ENCODE data around the gene DNAJC15.

The DNAJC15 gene

GRCh38 chr13:43088093-43088511, 64.7 kb downstream of the DNAJC15 start:
- DNase-seq, result no peak

GRCh38 chr13:43089912-43090498, 66.6 kb downstream of the DNAJC15 start:
- no peak for DNase-seq

GRCh38 chr13:43094901-43095300, 71.5 kb downstream of the DNAJC15 start:
- no peak for DNase-seq

DNA sequence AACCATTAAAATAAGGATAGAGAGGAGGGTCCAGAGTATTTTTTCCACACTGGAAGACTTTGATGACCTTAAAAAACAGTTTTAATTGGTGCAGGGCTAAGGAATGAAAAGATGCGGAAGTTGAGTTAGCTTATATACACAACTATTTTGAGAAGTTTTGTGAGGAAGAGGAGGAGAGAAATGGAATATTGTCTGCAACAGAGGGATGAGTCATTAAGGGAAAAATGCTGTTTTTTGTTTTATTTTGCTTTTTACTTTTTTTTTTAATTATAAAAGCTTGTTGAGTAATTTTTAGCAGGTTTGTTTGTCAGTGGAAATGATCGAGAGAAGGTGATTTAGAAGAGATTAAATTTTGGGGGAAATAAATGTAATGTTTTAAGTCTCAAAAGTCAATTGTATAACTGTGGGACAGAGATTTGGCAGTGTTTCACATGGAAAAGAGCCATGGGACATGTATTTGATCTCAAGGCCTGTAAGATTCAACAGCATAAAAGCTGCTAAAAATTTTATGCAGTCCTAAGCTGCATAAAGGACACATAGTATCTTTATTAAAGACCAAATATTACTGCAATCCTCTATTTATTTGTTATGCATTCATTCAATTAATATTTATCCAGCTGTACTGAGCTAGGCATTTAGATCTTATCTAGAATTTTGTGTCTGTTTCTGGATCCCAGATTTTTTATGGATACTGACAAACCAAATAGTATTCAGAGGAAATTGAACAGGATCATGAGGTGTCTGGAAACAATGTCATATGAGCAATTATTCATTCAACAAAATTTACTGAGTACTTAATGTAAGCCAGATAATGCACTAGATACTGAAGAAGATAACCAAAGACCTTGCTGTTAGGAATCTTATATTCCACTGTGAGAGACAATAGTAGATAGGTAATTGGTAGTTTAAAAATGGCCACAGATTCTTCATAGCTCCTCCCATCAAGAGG, 72.7 kb downstream of the DNAJC15 start:
- no peak for DNase-seq

- DNase-seq, result no peak
Measured at GRCh38 chr13:43100667-43101066, 77.3 kb downstream of the DNAJC15 start.

DNA sequence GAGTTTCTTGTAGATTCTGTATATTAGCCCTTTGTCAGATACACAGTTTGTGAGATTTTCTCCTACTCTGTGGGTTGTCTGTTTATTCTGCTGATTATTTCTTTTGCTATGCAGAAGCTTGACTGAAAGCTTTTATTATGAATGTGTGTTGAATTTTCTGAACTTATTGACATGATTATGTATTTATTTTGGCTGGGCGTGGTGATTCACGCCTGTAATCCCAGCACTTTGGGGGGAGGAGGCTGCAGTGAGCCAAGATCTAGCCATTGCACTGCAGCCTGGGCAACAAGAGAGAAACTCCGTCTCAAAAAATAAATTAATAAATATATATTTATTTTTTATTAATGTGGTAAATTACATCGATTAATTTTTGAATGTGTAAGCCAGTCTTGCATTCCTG, 78.9 kb downstream of the DNAJC15 start:
- no peak for DNase-seq

GRCh38 chr13:43107780-43108179, 84.4 kb downstream of the DNAJC15 start:
- DNase-seq, result peak; percentile 37

GRCh38 chr13:43110036-43110435, 86.7 kb downstream of the DNAJC15 start:
- no peak for DNase-seq

- DNase-seq, result no peak
Measured at GRCh38 chr13:43110658-43111057, 87.3 kb downstream of the DNAJC15 start.

- no peak for DNase-seq
Measured at GRCh38 chr13:43111559-43112400, 88.4 kb downstream of the DNAJC15 start.

DNA sequence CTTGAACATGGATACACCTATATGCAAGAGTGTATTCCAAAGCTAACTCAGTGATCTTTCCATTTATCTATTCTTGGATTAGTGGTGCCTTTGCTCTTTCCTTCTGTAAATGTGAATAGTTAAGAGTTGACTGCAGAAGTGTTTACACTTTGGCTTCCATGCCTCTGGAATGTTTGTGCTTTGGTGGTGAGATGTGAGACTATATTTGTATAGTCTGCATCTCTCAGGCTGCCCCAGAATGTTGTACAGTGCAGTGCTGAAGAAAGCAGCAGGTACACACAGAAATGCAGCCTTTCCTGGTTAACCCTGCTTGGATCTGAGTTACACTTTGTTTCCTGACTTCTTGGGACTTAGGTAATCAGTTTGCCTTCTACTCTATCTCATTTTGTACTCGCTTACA, 90.2 kb downstream of the DNAJC15 start:
- no peak for DNase-seq

- no peak for DNase-seq
Measured at GRCh38 chr13:43114504-43114903, 91.1 kb downstream of the DNAJC15 start.

DNA sequence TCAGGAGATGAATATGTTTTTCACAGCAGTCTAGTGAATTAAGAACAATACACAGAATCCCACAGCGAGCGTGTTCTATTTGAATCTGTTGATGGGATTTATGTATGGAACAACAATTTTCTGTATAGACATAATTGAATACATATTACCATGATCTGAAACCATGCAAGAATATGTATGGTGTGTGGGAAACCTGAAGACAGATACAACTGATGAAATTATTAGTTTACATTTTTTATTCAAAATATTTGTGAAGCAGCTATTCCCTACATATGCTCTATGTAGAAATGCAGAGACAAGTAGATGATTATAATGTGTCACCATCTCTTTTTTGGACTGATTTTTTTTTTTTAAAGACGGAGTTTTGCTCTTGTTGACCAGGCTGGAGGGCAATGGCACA, 91.8 kb downstream of the DNAJC15 start:
- DNase-seq, result no peak

- peak; percentile 8 for DNase-seq
Measured at GRCh38 chr13:43116242-43116641, 92.9 kb downstream of the DNAJC15 start.

DNA sequence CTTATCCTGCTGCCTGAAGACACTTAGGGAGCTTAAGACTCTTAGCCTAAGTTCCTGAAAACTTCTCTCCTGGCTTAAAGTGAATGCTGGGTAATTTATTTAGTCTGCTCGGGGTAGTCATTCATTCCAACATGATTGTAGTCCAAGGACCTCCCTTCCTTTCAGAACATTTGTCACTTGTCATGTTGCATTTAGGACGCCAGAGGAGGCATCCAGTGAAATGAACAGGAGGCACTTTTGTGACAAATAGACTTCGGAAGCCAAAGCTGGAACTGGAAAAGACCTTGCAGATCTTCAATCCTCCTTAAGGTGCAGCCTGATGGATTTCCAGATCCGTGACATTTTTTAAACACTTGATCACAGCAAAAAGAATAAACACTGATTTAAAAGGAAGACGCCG, 95.1 kb downstream of the DNAJC15 start:
- DNase-seq, result no peak

GRCh38 chr13:43119206-43119605, 95.8 kb downstream of the DNAJC15 start:
- no peak for DNase-seq

- DNase-seq, result peak; percentile 75
Measured at GRCh38 chr13:43122791-43123190, 99.4 kb downstream of the DNAJC15 start.

DNA sequence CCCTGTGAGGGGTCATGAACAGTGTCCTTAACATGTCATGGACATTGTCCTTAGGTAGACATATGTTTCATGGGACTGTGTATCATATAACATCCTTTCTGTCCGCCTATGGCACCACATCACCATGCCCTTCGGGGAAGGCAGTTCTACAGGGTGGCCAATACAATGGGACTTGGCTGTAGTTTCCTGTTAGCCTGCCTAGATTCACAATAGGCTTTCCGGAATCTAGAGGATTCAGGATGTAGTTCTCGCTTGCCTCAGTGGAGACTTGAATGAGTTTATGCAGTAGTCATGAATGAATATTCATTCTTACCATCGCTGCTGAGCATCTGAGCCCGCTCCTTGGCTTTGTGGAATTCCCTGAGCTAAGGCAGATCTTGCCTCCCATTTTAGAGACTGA, 100.5 kb downstream of the DNAJC15 start:
- DNase-seq, result no peak

GRCh38 chr13:43124490-43124889, 101.1 kb downstream of the DNAJC15 start:
- no peak for DNase-seq

DNA sequence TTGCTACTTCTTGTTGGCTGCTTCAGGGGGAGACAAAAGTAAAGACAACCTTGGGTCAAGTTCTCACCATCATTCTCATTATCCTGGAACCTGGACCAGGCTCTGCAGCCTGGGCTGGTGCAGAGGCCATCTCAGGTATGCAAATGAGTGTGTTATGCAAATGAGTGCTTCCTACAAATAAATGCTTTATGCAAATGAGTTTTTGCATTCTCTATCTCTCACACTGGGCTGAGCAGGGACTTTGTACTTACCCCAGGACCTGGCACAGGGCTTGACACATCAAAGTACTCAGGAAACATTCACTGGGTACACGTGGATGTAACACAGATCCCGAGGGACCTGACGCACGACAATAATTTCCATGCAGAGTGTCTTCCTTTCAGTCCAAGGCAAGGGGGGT, 103.0 kb downstream of the DNAJC15 start:
- no peak for DNase-seq

- peak; percentile 76 for DNase-seq
Measured at GRCh38 chr13:43127103-43127798, 103.9 kb downstream of the DNAJC15 start.

- no peak for DNase-seq
Measured at GRCh38 chr13:43127827-43128226, 104.4 kb downstream of the DNAJC15 start.

GRCh38 chr13:43128504-43128961, 105.1 kb downstream of the DNAJC15 start:
- DNase-seq, result no peak
